HG03039 (cell line): ENCODE data around the gene HOXC11.

Experiments
- ATAC-seq: cut with Tn5 transposase; IDR thresholded peaks from one replicate; pipeline ENCODE4 v1.9.1; 2021; ENCODE audit warnings: mild to moderate bottlenecking, moderate library complexity; ENCODE audit not compliant: unreplicated experiment

HOXC11 gene

GRCh38 chr12:53971686-53972085 is 1.2 kb upstream of the HOXC11 start:
- ATAC-seq, result no peak

GRCh38 chr12:53972152-53972702 is 699 bp upstream of the HOXC11 start:
- ATAC-seq, result no peak

- ATAC-seq, result no peak
Observed at GRCh38 chr12:53973236-53974042, 513 bp downstream of the HOXC11 start.

- ATAC-seq, result no peak
Observed at GRCh38 chr12:53974084-53975063, 1.4 kb downstream of the HOXC11 start, which contains the start of gene HOTAIR. TSS of gene HOTAIR (minus strand) at chr12:53974954.

GRCh38 chr12:53975064-53975471 is 2.1 kb downstream of the HOXC11 start:
- no peak for ATAC-seq

- no peak for ATAC-seq
Observed at GRCh38 chr12:53975479-53976152, 2.7 kb downstream of the HOXC11 start.

- no peak for ATAC-seq
Observed at GRCh38 chr12:53976172-53976822, 3.4 kb downstream of the HOXC11 start.

- no peak for ATAC-seq
Observed at GRCh38 chr12:53976823-53977595, 4.1 kb downstream of the HOXC11 start.

GRCh38 chr12:53977596-53978445 is 4.9 kb downstream of the HOXC11 start:
- ATAC-seq, result no peak

GRCh38 chr12:53978477-53979356 is 5.8 kb downstream of the HOXC11 start:
- no peak for ATAC-seq

- no peak for ATAC-seq
Observed at GRCh38 chr12:53980104-53980801, 7.3 kb downstream of the HOXC11 start.

GRCh38 chr12:53980802-53981496 is 8.0 kb downstream of the HOXC11 start:
- no peak for ATAC-seq

- ATAC-seq, result no peak
Observed at GRCh38 chr12:53981634-53982565, 9.0 kb downstream of the HOXC11 start.

GRCh38 chr12:53982648-53983567 is 10.0 kb downstream of the HOXC11 start:
- no peak for ATAC-seq
